Upper lobe of left lung (tissue), 4 donors: Measurements from ENCODE around the gene ZNF23.

Source experiments
- CTCF ChIP-seq, 6 experiments: fragments of 450-650 bp in 4 of 6; fragments of 200-600 bp in 2 of 6; sonication (generic) in 2 of 6; IDR thresholded peaks; one replicate each; pipeline ENCODE4 v1.5.1; 2016 to 2019; ENCODE audit warnings: antibody characterized with exemption in 6 of 6
- POLR2AphosphoS5 ChIP-seq, 2 donors: sonication (generic); formaldehyde crosslinking; IDR thresholded peaks; one replicate each; pipeline ENCODE4 v1.5.1; 2017; ENCODE audit warnings: antibody characterized with exemption in 2 of 2

- TF ChIP-seq POLR2AphosphoS5 (IDR thresholded peaks at IDR 0.05) (no peak), CTCF (IDR thresholded peaks at IDR 0.05) (no peak)
Observed at GRCh38 chr16:71482569-71482968, 20.5 kb upstream of the ZNF23 start.
